Transverse colon (tissue), 4 donors: ENCODE measurements around the gene CBX2. TPM values are rescaled to one million over a fixed set of nuclear protein-coding genes. Genes with fewer than 3 reads are reported as not detected.

Source experiments
- DNase-seq: peaks from one replicate; pipeline ENCODE4 v3.0.0-alpha.2; 2019
- H3K27ac ChIP-seq, 4 donors: fragments of 200-600 bp; sonication (generic); 2 replicates each; pipeline ENCODE4 v1.5.1; 2016 to 2018; ENCODE audit warnings: inconsistent platforms in 4 of 4
- H3K27me3 ChIP-seq: fragments of 200-600 bp; sonication (generic); 2 replicates; pipeline ENCODE4 v1.5.1; 2017; ENCODE audit warnings: inconsistent platforms
- H3K36me3 ChIP-seq, 4 donors: fragments of 200-600 bp; sonication (generic); 2 replicates each; pipeline ENCODE4 v1.5.1; 2017 to 2019; ENCODE audit warnings: inconsistent platforms in 4 of 4
- H3K4me1 ChIP-seq, 4 donors: fragments of 200-600 bp; sonication (generic); 2 replicates each; pipeline ENCODE4 v1.5.1; 2017 to 2020; ENCODE audit warnings: inconsistent platforms in 4 of 4
- H3K4me3 ChIP-seq, 4 donors: fragments of 200-600 bp; sonication (generic); 1 replicate in 1 of 4; 2 replicates in 3 of 4; pipeline versions ENCODE4 v1.5.1 to v1.6.1; 2017 to 2019; ENCODE audit warnings: inconsistent platforms in 4 of 4
- H3K9me3 ChIP-seq, 2 donors: fragments of 200-600 bp; sonication (generic); 2 replicates each; pipeline ENCODE4 v1.5.1; 2017 to 2019; ENCODE audit warnings: inconsistent platforms in 2 of 2
- CTCF ChIP-seq, 5 experiments: fragments of 200-600 bp in 3 of 5; fragments of 450-650 bp in 2 of 5; sonication (generic) in 3 of 5; IDR thresholded peaks; 1 replicate in 2 of 5; 2 replicates in 3 of 5; pipeline ENCODE4 v1.5.1; 2016 to 2017; ENCODE audit warnings: antibody characterized with exemption in 5 of 5, inconsistent platforms in 3 of 5, mild to moderate bottlenecking in 2 of 5, moderate library complexity in 1 of 5
- EP300 ChIP-seq: sonication (generic); formaldehyde crosslinking; IDR thresholded peaks from one replicate; pipeline ENCODE4 v1.6.1; 2017; ENCODE audit warnings: antibody characterized with exemption, low read depth
- POLR2A ChIP-seq: fragments of 450-650 bp; IDR thresholded peaks from one replicate; pipeline ENCODE4 v1.6.1; 2016; ENCODE audit warnings: antibody characterized with exemption, mild to moderate bottlenecking, moderate library complexity
- POLR2AphosphoS5 ChIP-seq, 3 donors: sonication (generic); formaldehyde crosslinking; IDR thresholded peaks; one replicate each; pipeline ENCODE4 v1.6.1; 2016; ENCODE audit warnings: antibody characterized with exemption in 3 of 3
- WGBS, 2 donors: methylation state at CpG; one replicate each; pipeline ENCODE4 v1.1.5; 2018; ENCODE audit warnings: low coverage in 1 of 2; 5-methylcytosine and 5-hydroxymethylcytosine counted together
- in situ Hi-C, 4 donors: fragments of 200-750 bp; cut with MboI; loops; one replicate each; pipeline versions ENCODE4 v1.15.0 to v1.15.1; 2017; ENCODE audit warnings: low sequenced_read_pairs in 3 of 4, low pct_ligation_motif_present in 1 of 4, low pct_unique_long_range_greater_than_20kb in 1 of 4
- intact Hi-C: fragments of 100-400 bp; cut with DNase I; formaldehyde crosslinking; loops from one replicate; pipeline ENCODE4 v1.15.1; 2023; ENCODE audit warnings: low total_unique reads
- total RNA-seq, 4 donors: library from RNA; depleted of rRNA; stranded (reverse); fragments of >200 nt; gene quantifications; one replicate each; pipeline ENCODE4 v1.1.0, GENCODE V29; 2016

Gene CBX2
- total RNA-seq, 4 donors from 2014 or later: 0.27 to 0.64 TPM; not detected in 2

GRCh38 chr17:79785017-79785899, 7.3 kb downstream of the CBX2 start:
- Histone ChIP-seq H3K9me3 (no peaks in the 10 kb centered on the region), H3K4me3 (no peak overlapping the region), H3K36me3 (no peaks in the 10 kb centered on the region), H3K4me1 (peaks cover 0 to 9% (median 8%) of the 10 kb centered on the region in 4 donors), H3K27me3 (peaks cover 94% of the 10 kb centered on the region), H3K27ac (no peak overlapping the region)
- in situ Hi-C loops: no loop called here
- TF ChIP-seq POLR2A: no peak
- no peak for TF ChIP-seq EP300
- TF ChIP-seq POLR2AphosphoS5 (IDR thresholded peaks at IDR 0.05): no peak
- no peak for TF ChIP-seq CTCF (IDR thresholded peaks at IDR 0.05)
- intact Hi-C loops: loop anchor here (5.0 kb wide), 1 partner anchor 202 kb away; no protein-coding TSS in a partner anchor
- 92% methylated on average over 17 of the region's 17 CpGs; no CpG with 5 or more reads in 1 of the 2 donors for WGBS, 2 donors
- DNase-seq: no peak

GRCh38 chr17:79785900-79786810, 8.2 kb downstream of the CBX2 start:
- WGBS, 2 donors: 80% methylated on average over 15 of the region's 15 CpGs; no CpG with 5 or more reads in 1 of the 2 donors

GRCh38 chr17:79786930-79787643, 9.1 kb downstream of the CBX2 start:
- no peak for DNase-seq
- H3K4me3 ChIP-seq: no peak overlapping the region
- H3K27ac ChIP-seq: no peak overlapping the region
- peaks cover 94% of the 10 kb centered on the region for H3K27me3 ChIP-seq
- WGBS, 2 donors: 81 to 90% methylated on average over 3 to 12 of the region's 12 CpGs
- no peak for TF ChIP-seq EP300
- no peak for TF ChIP-seq CTCF (IDR thresholded peaks at IDR 0.05)
- no peak for TF ChIP-seq POLR2AphosphoS5 (IDR thresholded peaks at IDR 0.05)
- no peak for TF ChIP-seq POLR2A
- intact Hi-C loops: loop anchor here (5.0 kb wide), 1 partner anchor 200 kb away; no protein-coding TSS in a partner anchor
- no peaks in the 10 kb centered on the region for H3K36me3 ChIP-seq
- H3K9me3 ChIP-seq: no peaks in the 10 kb centered on the region
- in situ Hi-C loops: no loop called here
- peaks cover 0 to 24% (median 14%) of the 10 kb centered on the region in 4 donors for H3K4me1 ChIP-seq

More at GRCh38 chr17:79785900-79786810, 8.2 kb downstream of the CBX2 start:
- no peak overlapping the region for H3K4me3 ChIP-seq
- no peak for DNase-seq
- peaks cover 94% of the 10 kb centered on the region for H3K27me3 ChIP-seq
- H3K36me3 ChIP-seq: no peaks in the 10 kb centered on the region
- no peak overlapping the region for H3K27ac ChIP-seq
- TF ChIP-seq EP300: no peak
- TF ChIP-seq POLR2A: no peak
- TF ChIP-seq CTCF (IDR thresholded peaks at IDR 0.05): no peak
- TF ChIP-seq POLR2AphosphoS5 (IDR thresholded peaks at IDR 0.05): no peak
- H3K9me3 ChIP-seq: no peaks in the 10 kb centered on the region
- intact Hi-C loops (loop anchor here (5.0 kb wide), 1 partner anchor 201 kb away; no protein-coding TSS in a partner anchor), in situ Hi-C loops (no loop called here)
- H3K4me1 ChIP-seq: peaks cover 0 to 17% (median 10%) of the 10 kb centered on the region in 4 donors
